ENCODE results near the gene PLA2G15. TPM values are rescaled to one million over a fixed set of nuclear protein-coding genes. Genes with fewer than 3 reads are reported as not detected.

The PLA2G15 gene
- total RNA-seq, 1 experiment from 2014 or later: 10.2 TPM

- Mint-ChIP-seq H3K27ac (no peak overlapping the region), H3K36me3 (peaks cover 10% of the 10 kb centered on the region), H3K9me3 (no peaks in the 10 kb centered on the region), H3K4me1 (no peaks in the 10 kb centered on the region), H3K4me3 (no peak overlapping the region), H3K27me3 (ENCODE audit: low read depth) (no peaks in the 10 kb centered on the region)
- CTCF ChIA-PET: interaction anchor here (0.8 to 1.8 kb wide), 2 partner anchors 103 to 104 kb away, joined by 3 to 9 read pairs; no protein-coding TSS in a partner anchor
- DNase-seq (ENCODE audit: low spot score): no peak
- TF ChIP-seq HMGA2 (CRISPR knock-in tag; IDR thresholded peaks at IDR 0.05) (no peak), ZNF121 (CRISPR knock-in tag; IDR thresholded peaks at IDR 0.05) (peak; percentile 13; the same call in 1 of the 2 replicates), FOXJ3 (CRISPR knock-in tag; IDR thresholded peaks at IDR 0.05; ENCODE audit: borderline replicate concordance) (no peak)
- POLR2A ChIA-PET: no interaction called here
- ATAC-seq: no peak
These were observed 47.9 kb upstream of the PLA2G15 start for GRCh38 chr16:68197250-68197649.

GRCh38 chr16:68200088-68200783, 44.9 kb upstream of the PLA2G15 start:
- no peaks in the 10 kb centered on the region for H3K9me3 Mint-ChIP-seq
- peaks cover 3% of the 10 kb centered on the region; the same call in 1 of the 2 replicates for H3K36me3 Mint-ChIP-seq
- H3K4me1 Mint-ChIP-seq: no peaks in the 10 kb centered on the region
- no peak for TF ChIP-seq ZNF232 (CRISPR knock-in tag; IDR thresholded peaks at IDR 0.05)
- TF ChIP-seq CBFB (CRISPR knock-in tag; IDR thresholded peaks at IDR 0.05; ENCODE audit: low read depth): no peak
- TF ChIP-seq CREB1 (CRISPR knock-in tag; IDR thresholded peaks at IDR 0.05): no peak
- no peak for TF ChIP-seq E2F5 (CRISPR knock-in tag; IDR thresholded peaks at IDR 0.05)
- no peak for TF ChIP-seq ZNF423 (CRISPR knock-in tag; IDR thresholded peaks at IDR 0.05)
- TF ChIP-seq ZNF425 (CRISPR knock-in tag; conservative IDR thresholded peaks at IDR 0.05): no peak
- no peak for TF ChIP-seq ZNF416 (CRISPR knock-in tag; IDR thresholded peaks at IDR 0.05)
- TF ChIP-seq CTCF (IDR thresholded peaks at IDR 0.05): no peak
- no peak for TF ChIP-seq ZNF281 (CRISPR knock-in tag; IDR thresholded peaks at IDR 0.05)
- TF ChIP-seq FOXP1 (CRISPR knock-in tag; IDR thresholded peaks at IDR 0.05; ENCODE audit: borderline replicate concordance): no peak
- no peak for TF ChIP-seq USF2 (CRISPR knock-in tag; IDR thresholded peaks at IDR 0.05)
- H3K27ac Mint-ChIP-seq: peak overlapping the region; percentile 17
- ChIA-PET POLR2A (no interaction called here), CTCF (interaction anchor here (2.9 kb wide), 1 partner anchor 106 kb away, joined by 15 read pairs; no protein-coding TSS in a partner anchor)
- H3K4me3 Mint-ChIP-seq: no peak overlapping the region
- ATAC-seq (no peak), DNase-seq (ENCODE audit: low spot score) (no peak)
- H3K27me3 Mint-ChIP-seq (ENCODE audit: low read depth): no peaks in the 10 kb centered on the region

All from WTC11 (cell line).